Astrocyte (in vitro differentiated cells and primary cell): ENCODE results near the gene SUPT20H.

Experiments used
- CTCF ChIP-seq: IDR thresholded peaks from 2 replicates; pipeline ENCODE4 v1.5.1; 2011; ENCODE audit warnings: low read depth, mild to moderate bottlenecking, inconsistent platforms, low read length, moderate library complexity; ENCODE audit not compliant: insufficient read depth
- EZH2 ChIP-seq: IDR thresholded peaks from 2 replicates; pipeline ENCODE4 v1.6.1; 2012; ENCODE audit warnings: mild to moderate bottlenecking, low read length, inconsistent platforms; ENCODE audit not compliant: insufficient read depth

GRCh38 chr13:37097076-37097475, 37.6 kb upstream of the SUPT20H start:
- TF ChIP-seq CTCF, result no peak
- TF ChIP-seq EZH2, result no peak
